AG04449 (cell line): Measurements from ENCODE around the gene CARS1.
A peak's percentile ranks its signal among the peaks of the same experiment; 100 is the strongest.

Source experiments
- CTCF ChIA-PET: fragments of 350-600 bp; formaldehyde crosslinking; extraction: SDS; loops from one replicate; lab custom pipeline; 2021; ENCODE audit warnings: antibody characterized with exemption; lab: Yijun Ruan, JAX
- POLR2A ChIA-PET: fragments of 400-600, 350-600 bp; formaldehyde crosslinking; extraction: SDS; loops from one replicate; lab custom pipeline; 2020; ENCODE audit warnings: antibody characterized with exemption, inconsistent platforms; lab: Yijun Ruan, JAX
- DNase-seq: peaks from one replicate; pipeline ENCODE4 v3.0.0-alpha.2; 2010; ENCODE audit warnings: low read depth, low spot score
- H3K4me3 ChIP-seq: 2 replicates; pipeline ENCODE4 v1.5.1; 2011; ENCODE audit warnings: low read depth, mild to moderate bottlenecking, control low read depth, low read length
- CTCF ChIP-seq: IDR thresholded peaks from one replicate; pipeline ENCODE4 v1.5.1; 2011; ENCODE audit warnings: mild to moderate bottlenecking, moderate library complexity, low read length, control low read depth, inconsistent platforms; ENCODE audit not compliant: insufficient read depth; ENCODE audit errors: missing control alignments

The CARS1 gene

GRCh38 chr11:3036419-3036818 is 20.8 kb downstream of the CARS1 start:
- no peak for TF ChIP-seq CTCF
- POLR2A ChIA-PET = interaction anchor here (1.0 kb wide), 1 partner anchor 55 kb away, joined by 4 read pairs; no protein-coding TSS in a partner anchor
- no peak for DNase-seq
- no peak overlapping the region for H3K4me3 ChIP-seq
- CTCF ChIA-PET = interaction anchor here (0.9 to 8.0 kb wide), 16 partner anchors 11 to 504 kb away, joined by 3 to 157 read pairs (median 6); partner anchors contain the start of gene CARS1

- no peak for TF ChIP-seq CTCF
- H3K4me3 ChIP-seq = no peak overlapping the region
- POLR2A ChIA-PET = no interaction called here
- CTCF ChIA-PET = interaction anchor here (1.2 to 8.0 kb wide), 7 partner anchors 10 to 373 kb away, joined by 4 to 157 read pairs (median 26); no protein-coding TSS in a partner anchor
- no peak for DNase-seq
These were observed 21.9 kb downstream of the CARS1 start for GRCh38 chr11:3035333-3035732.

- DNase-seq = no peak
- no peak overlapping the region for H3K4me3 ChIP-seq
- TF ChIP-seq CTCF = no peak
- CTCF ChIA-PET = interaction anchor here (1.7 to 10.4 kb wide), 2 partner anchors 8 to 61 kb away, joined by 6 to 122 read pairs; no protein-coding TSS in a partner anchor
- POLR2A ChIA-PET = no interaction called here
These were observed 26.7 kb downstream of the CARS1 start for GRCh38 chr11:3030289-3031070.

GRCh38 chr11:3028813-3029212 is 28.4 kb downstream of the CARS1 start:
- TF ChIP-seq CTCF = no peak
- no peak overlapping the region for H3K4me3 ChIP-seq
- POLR2A ChIA-PET = no interaction called here
- DNase-seq = no peak
- CTCF ChIA-PET = interaction anchor here (0.7 to 10.4 kb wide), 5 partner anchors 10 to 64 kb away, joined by 3 to 122 read pairs (median 3); no protein-coding TSS in a partner anchor

- no peak for DNase-seq
- TF ChIP-seq CTCF = no peak
- ChIA-PET CTCF (interaction anchor here (1.1 to 10.4 kb wide), 3 partner anchors 12 to 64 kb away, joined by 3 to 122 read pairs (median 5); no protein-coding TSS in a partner anchor), POLR2A (interaction anchor here (0.5 kb wide), 1 partner anchor 18 kb away, joined by 3 read pairs; no protein-coding TSS in a partner anchor)
- no peak overlapping the region for H3K4me3 ChIP-seq
These were observed 30.4 kb downstream of the CARS1 start for GRCh38 chr11:3026803-3027202.

- POLR2A ChIA-PET = no interaction called here
- no peak for TF ChIP-seq CTCF
- peak; percentile 28 for DNase-seq
- CTCF ChIA-PET = interaction anchor here (0.8 to 10.4 kb wide), 10 partner anchors 8 to 392 kb away, joined by 3 to 122 read pairs (median 4); no protein-coding TSS in a partner anchor
- H3K4me3 ChIP-seq = no peak overlapping the region
These were observed 34.2 kb downstream of the CARS1 start for GRCh38 chr11:3022982-3023381.
